SIG-M5 treated with dmso at 0.1 percent for 504 hours (cell line): ENCODE measurements around the gene POPDC2.
"Not testable (repeated sequence)": the region's sequence is repeated elsewhere in the genome, so short reads cannot be mapped to it uniquely, and the experiment has no call there.

ENCODE experiments used
- DNase-seq: peaks from one replicate; lab custom pipeline; 2025; ENCODE audit not compliant: unreplicated experiment; lab: John Stamatoyannopoulos, UW

Gene POPDC2

GRCh38 chr3:119620899-119621298, 39.5 kb downstream of the POPDC2 start:
- no peak for DNase-seq

- DNase-seq = no peak
Measured at GRCh38 chr3:119619094-119619493, 41.3 kb downstream of the POPDC2 start.

GRCh38 chr3:119616056-119616455, 44.3 kb downstream of the POPDC2 start:
- no peak for DNase-seq

- DNase-seq = no peak
Measured at GRCh38 chr3:119613872-119614271, 46.5 kb downstream of the POPDC2 start.

- DNase-seq = no peak
Measured at GRCh38 chr3:119613201-119613600, 47.2 kb downstream of the POPDC2 start.

GRCh38 chr3:119611664-119612063, 48.7 kb downstream of the POPDC2 start:
- no peak for DNase-seq

GRCh38 chr3:119609301-119609700, 51.1 kb downstream of the POPDC2 start:
- DNase-seq = no peak

GRCh38 chr3:119608405-119609000, 51.9 kb downstream of the POPDC2 start:
- DNase-seq = no peak

- DNase-seq = no peak
Measured at GRCh38 chr3:119604878-119605277, 55.5 kb downstream of the POPDC2 start.

GRCh38 chr3:119602676-119603075, 57.7 kb downstream of the POPDC2 start:
- DNase-seq = no peak

GRCh38 chr3:119601154-119601553, 59.2 kb downstream of the POPDC2 start:
- DNase-seq = no peak

- DNase-seq = no peak
Measured at GRCh38 chr3:119600732-119601131, 59.7 kb downstream of the POPDC2 start.

- DNase-seq = no peak
Measured at GRCh38 chr3:119599558-119600174, 60.7 kb downstream of the POPDC2 start.

- DNase-seq = no peak
Measured at GRCh38 chr3:119598410-119599098, 61.8 kb downstream of the POPDC2 start.

GRCh38 chr3:119597548-119598288, 62.7 kb downstream of the POPDC2 start, which contains the start of gene PLA1A:
TSS of gene PLA1A (plus strand) at chr3:119597885. CDS start at chr3:119597914, 29 bp downstream.
- no peak for DNase-seq

GRCh38 chr3:119596398-119596797, 64.0 kb downstream of the POPDC2 start:
- DNase-seq = no peak

GRCh38 chr3:119595639-119596334, 64.6 kb downstream of the POPDC2 start:
- DNase-seq = no peak

- DNase-seq = not testable (repeated sequence)
Measured at GRCh38 chr3:119594929-119595328, 65.5 kb downstream of the POPDC2 start.

GRCh38 chr3:119594066-119594465, 66.3 kb downstream of the POPDC2 start:
- DNase-seq = no peak

GRCh38 chr3:119592861-119593260, 67.5 kb downstream of the POPDC2 start:
- DNase-seq = no peak
